GM19395 (cell line): ENCODE results near the gene ADGRG1.
A peak's percentile ranks its signal among the peaks of the same experiment; 100 is the strongest.
"Not testable (repeated sequence)": the region's sequence is repeated elsewhere in the genome, so short reads cannot be mapped to it uniquely, and the experiment has no call there.

Experiments
- ATAC-seq: cut with Tn5 transposase; IDR thresholded peaks from one replicate; pipeline ENCODE4 v1.9.1; 2021; ENCODE audit warnings: mild to moderate bottlenecking, moderate library complexity; ENCODE audit not compliant: unreplicated experiment

ADGRG1 gene

GRCh38 chr16:57628008-57628781 lies at the start of gene ADGRG1:
Gene ADGRG1, plus strand, starts transcription at chr16:57628630. Its CDS starts 21,658 bp downstream, at chr16:57650288.
- ATAC-seq: no peak

GRCh38 chr16:57579361-57579665 lies 49.1 kb upstream of the ADGRG1 start:
- ATAC-seq: no peak

- ATAC-seq: no peak
Measured at GRCh38 chr16:57585051-57585687, 43.3 kb upstream of the ADGRG1 start.

- no peak for ATAC-seq
Measured at GRCh38 chr16:57588831-57589230, 39.6 kb upstream of the ADGRG1 start.

- ATAC-seq: no peak
Measured at GRCh38 chr16:57589374-57589773, 39.1 kb upstream of the ADGRG1 start.

GRCh38 chr16:57590654-57591085 lies 37.8 kb upstream of the ADGRG1 start:
- no peak for ATAC-seq

- ATAC-seq: peak; percentile 83
Measured at GRCh38 chr16:57591086-57591869, 37.2 kb upstream of the ADGRG1 start.

- ATAC-seq: no peak
Measured at GRCh38 chr16:57591870-57592485, 36.5 kb upstream of the ADGRG1 start.

GRCh38 chr16:57592591-57593003 lies 35.8 kb upstream of the ADGRG1 start:
- ATAC-seq: no peak

GRCh38 chr16:57593021-57593420 lies 35.4 kb upstream of the ADGRG1 start:
- no peak for ATAC-seq

- no peak for ATAC-seq
Measured at GRCh38 chr16:57593990-57594389, 34.4 kb upstream of the ADGRG1 start.

- no peak for ATAC-seq
Measured at GRCh38 chr16:57594531-57595031, 33.8 kb upstream of the ADGRG1 start.

- ATAC-seq: not testable (repeated sequence)
Measured at GRCh38 chr16:57596234-57596633, 32.2 kb upstream of the ADGRG1 start.

GRCh38 chr16:57598437-57598836 lies 30.0 kb upstream of the ADGRG1 start:
- no peak for ATAC-seq

GRCh38 chr16:57600048-57600835 lies 28.2 kb upstream of the ADGRG1 start:
- no peak for ATAC-seq

GRCh38 chr16:57600952-57601580 lies 27.4 kb upstream of the ADGRG1 start:
- ATAC-seq: no peak

GRCh38 chr16:57601801-57602478 lies 26.5 kb upstream of the ADGRG1 start:
- peak; percentile 81 for ATAC-seq

GRCh38 chr16:57603115-57604024 lies 25.1 kb upstream of the ADGRG1 start:
- ATAC-seq: no peak
